HG03565 (cell line): Measurements from ENCODE around the gene CALHM3.
"Not testable (repeated sequence)": the region's sequence is repeated elsewhere in the genome, so short reads cannot be mapped to it uniquely, and the experiment has no call there.

Experiments
- ATAC-seq: cut with Tn5 transposase; IDR thresholded peaks from one replicate; pipeline ENCODE4 v1.9.1; 2021; ENCODE audit warnings: mild to moderate bottlenecking, moderate library complexity; ENCODE audit not compliant: unreplicated experiment

Gene CALHM3

GRCh38 chr10:103502849-103503660 lies 24.0 kb upstream of the CALHM3 start:
- no peak for ATAC-seq

DNA sequence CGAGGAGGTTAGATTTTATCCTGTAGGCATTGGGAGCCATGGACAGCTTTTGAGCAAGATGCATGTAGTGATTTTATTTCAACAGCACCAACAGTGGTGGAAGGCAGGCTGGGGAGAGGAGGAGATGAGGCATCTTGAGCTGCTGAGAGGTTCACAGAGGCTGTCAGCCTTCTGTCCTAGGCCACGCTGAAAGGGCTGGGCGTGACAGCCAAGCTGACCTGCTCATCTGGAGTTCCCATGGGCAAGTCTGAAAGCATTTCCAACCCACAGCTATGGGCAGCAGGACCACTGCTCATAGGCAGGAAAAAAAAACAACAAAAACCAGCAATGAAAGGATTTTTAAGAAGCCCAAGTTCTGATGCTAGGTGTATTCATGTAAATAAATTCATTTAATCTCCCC lies 22.1 kb upstream of the CALHM3 start:
- ATAC-seq: no peak

DNA sequence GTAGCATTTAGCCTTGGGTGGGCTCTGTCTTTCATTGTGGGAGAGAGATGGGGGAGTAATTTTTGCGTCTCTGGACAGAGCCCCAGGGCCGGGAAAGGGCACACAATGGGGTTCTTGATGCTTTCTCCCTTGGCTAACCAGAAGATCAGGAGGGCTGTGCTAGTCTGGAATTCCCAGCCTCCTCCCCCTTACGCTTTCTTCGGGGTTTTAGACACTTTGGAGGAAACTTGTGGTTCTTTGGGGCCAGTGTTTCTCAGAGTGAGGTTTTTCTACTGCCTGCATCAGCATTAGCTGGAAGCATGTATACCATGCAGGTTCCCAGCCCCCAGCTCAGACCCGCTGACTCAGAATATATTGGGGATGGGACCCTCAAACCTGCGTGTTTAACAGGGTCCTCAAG lies 21.4 kb upstream of the CALHM3 start:
- ATAC-seq: no peak

DNA sequence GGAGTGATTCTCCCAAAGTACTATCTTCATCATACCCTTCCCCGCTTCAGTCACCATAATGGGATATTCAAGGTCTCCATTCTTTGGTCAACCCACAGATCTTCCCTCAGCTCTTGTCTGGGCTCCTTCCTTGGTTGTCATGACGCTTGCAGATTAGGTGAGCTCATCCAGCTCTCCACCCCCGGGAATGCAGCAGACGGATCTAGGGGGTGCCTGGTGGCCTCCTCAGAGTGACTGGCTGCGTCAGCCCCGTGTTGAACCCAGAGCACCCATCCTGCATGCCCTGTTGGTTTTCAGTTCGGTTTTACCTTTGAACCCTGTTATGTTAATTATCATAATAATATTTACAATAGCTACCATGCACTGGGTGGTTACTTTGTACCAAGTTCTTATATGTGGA lies 20.8 kb upstream of the CALHM3 start:
- no peak for ATAC-seq

DNA sequence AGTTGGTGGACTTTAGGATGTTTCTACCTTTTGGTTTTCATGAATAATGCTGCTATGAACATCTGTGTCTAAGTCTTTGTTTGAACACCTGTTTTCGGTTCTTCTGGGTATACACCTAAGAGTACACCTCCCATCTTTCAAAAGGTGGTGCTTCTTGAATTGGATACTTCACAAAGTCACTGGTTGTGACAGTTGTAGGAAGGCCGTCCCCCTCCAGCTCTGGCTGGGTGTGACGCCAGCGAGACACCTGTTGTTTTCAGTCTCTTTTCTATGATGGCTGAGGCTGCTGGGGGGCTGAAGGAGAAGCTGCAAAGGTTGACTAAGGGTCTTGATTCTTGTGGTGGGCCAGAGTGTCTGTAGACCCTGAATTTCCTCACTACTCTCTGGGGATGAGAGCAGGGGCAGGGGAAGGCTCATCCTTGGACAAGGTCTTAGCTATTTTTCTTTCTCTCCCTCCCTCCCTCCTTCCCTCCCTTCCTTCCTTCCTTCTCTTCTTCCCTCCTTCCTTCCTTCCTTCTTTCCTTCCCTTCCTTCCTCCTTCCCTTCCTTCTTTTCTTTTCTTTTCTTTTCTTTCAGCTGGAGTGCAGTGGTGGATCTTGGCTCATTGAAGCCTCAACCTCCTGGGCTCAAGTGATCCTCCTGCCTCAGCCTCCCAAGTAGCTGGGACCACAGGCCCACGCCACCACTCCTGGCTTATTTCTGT lies 20.0 kb upstream of the CALHM3 start:
- ATAC-seq: no peak

DNA sequence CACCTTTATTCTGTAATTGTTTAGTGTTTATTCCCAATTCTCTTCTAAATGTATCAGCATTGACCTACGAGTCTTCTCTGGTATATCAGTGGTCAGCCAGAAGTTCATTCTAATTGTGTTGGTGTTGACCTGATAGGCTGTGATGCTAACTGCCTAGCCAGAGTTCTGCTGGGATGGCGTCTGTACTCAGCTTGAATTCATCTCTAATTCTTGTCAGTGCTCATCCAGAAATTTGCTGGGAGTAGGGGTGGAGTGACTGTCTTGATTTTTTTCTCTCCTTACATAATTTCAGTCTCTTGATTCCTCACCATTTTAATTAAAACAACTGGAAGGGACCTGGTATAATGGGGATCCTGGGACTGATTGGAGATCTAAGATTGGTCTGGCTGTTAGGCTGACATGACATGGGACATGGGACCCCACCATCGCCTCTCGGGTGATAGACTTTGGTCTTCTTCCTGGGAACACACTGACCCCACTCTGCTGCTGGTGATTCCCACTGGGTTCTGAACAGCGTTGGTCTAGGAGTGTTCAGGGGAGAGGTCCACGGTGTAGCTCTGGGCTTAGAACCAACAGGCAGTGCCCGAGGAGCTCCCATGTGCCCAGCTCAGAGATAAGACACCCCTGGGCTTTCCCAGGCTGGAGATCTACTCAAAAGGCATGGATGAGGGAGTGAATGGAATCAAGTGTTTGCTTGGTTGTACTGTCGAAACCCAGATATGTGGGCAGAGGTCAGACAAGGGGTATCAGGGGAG lies 18.3 kb upstream of the CALHM3 start:
- no peak for ATAC-seq

DNA sequence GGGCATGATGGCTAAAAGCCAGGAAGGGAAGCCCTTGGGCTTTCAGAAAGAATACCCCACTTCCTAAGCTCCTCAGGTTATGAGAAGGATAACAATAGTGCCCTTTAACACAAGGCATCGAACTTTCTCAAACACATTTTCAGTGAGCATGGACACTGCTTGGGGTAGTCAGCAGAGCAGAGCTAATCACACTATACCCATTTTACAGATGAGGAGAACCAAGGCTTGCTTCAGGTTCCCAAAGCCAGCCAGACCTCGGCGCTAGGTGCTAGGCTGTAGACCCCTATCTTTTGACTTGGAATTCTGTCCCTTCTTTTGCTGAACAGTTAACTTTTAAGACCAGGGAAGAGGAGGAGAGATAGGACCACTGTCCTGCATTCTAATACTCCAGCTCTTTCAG lies 16.3 kb upstream of the CALHM3 start:
- ATAC-seq: no peak

- no peak for ATAC-seq
These were observed 15.2 kb upstream of the CALHM3 start for GRCh38 chr10:103493916-103494877.

DNA sequence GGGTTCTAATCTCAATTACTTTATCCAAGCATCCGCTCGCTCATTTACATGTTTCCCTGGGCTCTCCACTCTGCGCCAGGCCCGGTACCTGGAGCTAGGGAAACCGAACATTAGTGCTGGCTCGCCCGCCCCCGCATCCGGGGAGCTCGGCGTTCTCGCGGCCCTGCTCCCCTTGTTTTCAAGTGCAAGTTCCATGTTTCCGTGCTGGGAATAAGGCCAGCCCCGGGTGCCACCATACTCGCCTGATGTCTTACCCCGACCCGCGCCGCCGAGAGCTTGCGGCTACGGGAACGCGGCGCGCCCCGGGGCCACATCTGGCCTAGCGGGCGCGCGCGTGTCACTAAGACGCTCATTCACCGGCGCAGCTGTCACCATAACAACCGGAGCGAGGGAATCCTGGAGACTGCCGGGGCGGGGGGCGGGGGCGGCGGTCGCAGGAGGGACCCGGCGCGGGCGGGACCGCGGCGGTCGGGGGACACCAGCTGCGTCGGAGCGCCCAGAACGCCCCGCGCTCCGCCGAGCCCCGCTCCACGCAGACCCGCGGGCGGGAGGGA lies 14.4 kb upstream of the CALHM3 start, which contains the start of gene NEURL1:
Gene NEURL1 (plus strand): TSS at position 344 of the 554 bp plus-strand sequence. CDS start 683 bp downstream, outside the sequence.
- no peak for ATAC-seq

GRCh38 chr10:103492655-103493261 lies 13.7 kb upstream of the CALHM3 start:
- no peak for ATAC-seq

- no peak for ATAC-seq
These were observed 12.8 kb upstream of the CALHM3 start for GRCh38 chr10:103491729-103492364.

- no peak for ATAC-seq
These were observed 11.9 kb upstream of the CALHM3 start for GRCh38 chr10:103490986-103491314.

GRCh38 chr10:103487410-103487708 lies 8.3 kb upstream of the CALHM3 start:
- ATAC-seq: no peak

DNA sequence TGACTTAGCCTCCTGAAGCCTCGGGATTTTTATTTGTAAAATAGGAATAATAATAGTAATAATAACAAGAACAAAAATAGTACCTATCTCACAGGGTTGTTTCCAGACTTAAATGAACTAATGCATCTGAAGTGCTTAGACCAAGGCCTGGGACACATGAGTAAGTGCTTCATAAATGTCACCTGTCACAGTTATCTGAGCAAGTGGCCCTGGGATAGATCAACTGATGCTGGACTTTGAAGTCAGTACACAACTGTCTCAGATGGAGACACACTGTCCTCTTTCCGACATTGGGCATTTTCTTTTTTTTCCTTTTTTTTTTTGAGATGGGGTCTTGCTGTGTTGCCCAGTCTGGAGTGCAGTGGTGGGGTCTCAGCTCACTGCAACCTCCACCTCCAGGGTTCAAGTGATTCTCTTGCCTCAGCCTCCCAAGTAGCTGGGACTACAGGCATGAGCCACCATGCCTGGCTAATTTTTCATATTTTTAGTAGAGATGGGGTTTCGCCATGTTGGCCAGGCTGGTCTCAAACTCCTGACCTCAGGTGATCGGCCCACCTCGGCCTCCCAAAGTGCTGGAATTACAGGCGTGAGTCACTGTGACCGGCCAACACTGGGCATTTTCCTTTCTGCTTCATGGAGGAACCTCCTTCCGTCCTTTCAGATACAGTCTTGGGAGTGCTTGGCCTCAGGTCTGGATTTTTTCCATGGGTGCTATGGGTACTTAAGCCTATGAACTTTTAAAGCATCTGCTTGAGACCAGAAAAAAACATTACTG lies 7.8 kb upstream of the CALHM3 start:
- not testable (repeated sequence) for ATAC-seq

GRCh38 chr10:103481974-103482531 lies 3.0 kb upstream of the CALHM3 start:
- no peak for ATAC-seq

DNA sequence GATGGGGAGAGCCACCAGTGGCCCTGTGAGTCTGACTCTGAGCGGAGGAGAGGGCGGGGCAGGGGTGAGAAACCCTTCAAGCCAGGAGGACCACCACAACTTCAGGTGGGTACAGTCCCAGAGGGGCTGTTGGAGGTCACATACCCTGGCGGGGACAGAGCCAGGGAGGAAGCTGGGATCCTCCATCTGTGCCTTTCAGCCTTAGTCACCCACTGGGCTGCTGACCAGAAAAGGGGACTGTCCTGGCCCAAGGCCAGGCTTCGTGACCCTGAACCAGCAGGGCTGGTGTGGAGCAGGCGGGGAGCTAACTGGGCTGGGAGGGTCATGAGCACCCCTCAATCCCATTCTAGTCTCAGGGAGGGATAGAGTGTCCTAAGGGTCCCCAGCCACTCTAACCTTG lies 1.5 kb upstream of the CALHM3 start:
- no peak for ATAC-seq

- ATAC-seq: no peak
These were observed 369 bp downstream of the CALHM3 start for GRCh38 chr10:103478671-103479070.

GRCh38 chr10:103476046-103476768 lies 2.8 kb downstream of the CALHM3 start:
- ATAC-seq: no peak
